WTC11 (cell line): ENCODE data around the gene UMODL1. TPM values are rescaled to one million over a fixed set of nuclear protein-coding genes. Genes with fewer than 3 reads are reported as not detected.

Experiments used
- ATAC-seq: fragments of 200-7000 bp; cut with Tn5 transposase; 2 replicates; pipeline ENCODE4 v1.10.0; 2021; ENCODE audit warnings: mild to moderate bottlenecking, moderate library complexity
- CTCF ChIA-PET: fragments of 300-600 bp; sonication (Branson Sonifier 250); formaldehyde crosslinking; loops from one replicate; lab custom pipeline; 2021; ENCODE audit warnings: antibody characterized with exemption; lab: Charles Lee
- POLR2A ChIA-PET: fragments of 350-600 bp; sonication (Branson Sonifier 250); formaldehyde crosslinking; loops from one replicate; lab custom pipeline; 2021; ENCODE audit warnings: antibody characterized with exemption; lab: Charles Lee
- DNase-seq: peaks from one replicate; pipeline ENCODE4 v3.0.0; 2021; ENCODE audit warnings: low spot score
- H3K27ac Mint-ChIP-seq: 2 replicates; pipeline ENCODE4 v1.8.0; 2021; ENCODE audit warnings: mixed read lengths
- H3K27me3 Mint-ChIP-seq: 2 replicates; pipeline ENCODE4 v1.8.0; 2021; ENCODE audit warnings: low read depth, mild to moderate bottlenecking, moderate library complexity, mixed read lengths
- H3K36me3 Mint-ChIP-seq: 2 replicates; pipeline ENCODE4 v1.8.0; 2021; ENCODE audit warnings: mixed read lengths
- H3K4me1 Mint-ChIP-seq: 2 replicates; pipeline ENCODE4 v1.8.0; 2022; ENCODE audit warnings: mixed read lengths
- H3K4me3 Mint-ChIP-seq: 2 replicates; pipeline ENCODE4 v1.8.0; 2021; ENCODE audit warnings: mild to moderate bottlenecking, moderate library complexity, mixed read lengths
- H3K9me3 Mint-ChIP-seq: 2 replicates; pipeline ENCODE4 v1.8.0; 2021; ENCODE audit warnings: mixed read lengths
- ELF4 ChIP-seq: sonication (generic); formaldehyde crosslinking; IDR thresholded peaks from 2 replicates; pipeline ENCODE4 v1.8.1; 2022; ENCODE audit warnings: low read depth, mild to moderate bottlenecking, moderate library complexity, missing genetic modification reagents
- GABPB1 ChIP-seq: sonication (generic); formaldehyde crosslinking; IDR thresholded peaks from 2 replicates; pipeline ENCODE4 v1.8.1; 2023; ENCODE audit warnings: mild to moderate bottlenecking, missing genetic modification reagents
- GTF2I ChIP-seq: fragments of 250-450 bp; sonication (Bioruptor Pico); conservative IDR thresholded peaks from 2 replicates; pipeline ENCODE4 v1.4.0; 2021; ENCODE audit warnings: mild to moderate bottlenecking
- MXD4 ChIP-seq: fragments of 250-450 bp; sonication (Bioruptor Pico); IDR thresholded peaks from 2 replicates; pipeline ENCODE4 v1.8.0; 2021; ENCODE audit warnings: mild to moderate bottlenecking, moderate library complexity, borderline replicate concordance
- NFYB ChIP-seq: sonication (generic); formaldehyde crosslinking; conservative IDR thresholded peaks from 2 replicates; pipeline ENCODE4 v1.8.0; 2022; ENCODE audit warnings: low read depth, missing genetic modification reagents
- NR2C2 ChIP-seq: sonication (generic); formaldehyde crosslinking; IDR thresholded peaks from 2 replicates; pipeline ENCODE4 v1.8.0; 2022; ENCODE audit warnings: mild to moderate bottlenecking, missing genetic modification reagents
- TP53 ChIP-seq: sonication (generic); formaldehyde crosslinking; IDR thresholded peaks from 2 replicates; pipeline ENCODE4 v1.8.1; 2023; ENCODE audit warnings: mild to moderate bottlenecking, missing genetic modification reagents
- ZNF416 ChIP-seq: fragments of 250-450 bp; sonication (Bioruptor Pico); IDR thresholded peaks from 2 replicates; pipeline ENCODE4 v1.9.0; 2021; ENCODE audit warnings: mild to moderate bottlenecking, inconsistent platforms
- total RNA-seq: library from RNA; stranded (reverse); gene quantifications from 3 replicates; pipeline ENCODE4 v1.2.3, GENCODE V29; 2021
- TF ChIP-seq, protein P1 (sequence below): fragments of 250-450 bp; sonication (Bioruptor Pico); IDR thresholded peaks from 2 replicates; pipeline ENCODE4 v1.8.0; 2021; ENCODE audit warnings: mild to moderate bottlenecking
- TF ChIP-seq, protein P2 (sequence below): sonication (generic); formaldehyde crosslinking; IDR thresholded peaks from 2 replicates; pipeline ENCODE4 v1.8.0; 2023; ENCODE audit warnings: missing genetic modification reagents
- TF ChIP-seq, protein P3 (sequence below): sonication (generic); formaldehyde crosslinking; conservative IDR thresholded peaks from 2 replicates; pipeline ENCODE4 v1.8.1; 2022; ENCODE audit warnings: mild to moderate bottlenecking, missing genetic modification reagents
- TF ChIP-seq, protein P4 (sequence below): fragments of 250-450 bp; sonication (Bioruptor Pico); IDR thresholded peaks from 2 replicates; pipeline ENCODE4 v1.9.0; 2021; ENCODE audit warnings: moderate library complexity, mild to moderate bottlenecking, inconsistent platforms, borderline replicate concordance
- TF ChIP-seq, protein P5 (sequence below): sonication (generic); formaldehyde crosslinking; IDR thresholded peaks from 2 replicates; pipeline ENCODE4 v1.8.1; 2022; ENCODE audit warnings: mild to moderate bottlenecking, moderate library complexity, missing genetic modification reagents
- TF ChIP-seq, protein P6 (sequence below): fragments of 200-600 bp; IDR thresholded peaks from 2 replicates; pipeline ENCODE4 v1.8.0; 2022; ENCODE audit warnings: antibody characterized with exemption
- TF ChIP-seq, protein P7 (sequence below): sonication (generic); formaldehyde crosslinking; IDR thresholded peaks from 2 replicates; pipeline ENCODE4 v1.8.1; 2022; ENCODE audit warnings: missing genetic modification reagents, borderline replicate concordance
- TF ChIP-seq, protein P8 (sequence below): sonication (generic); formaldehyde crosslinking; IDR thresholded peaks from 2 replicates; pipeline ENCODE4 v1.8.1; 2023; ENCODE audit warnings: mild to moderate bottlenecking, missing genetic modification reagents, borderline replicate concordance

The UMODL1 gene
- total RNA-seq, 1 experiment from 2014 or later, result not detected

DNA sequence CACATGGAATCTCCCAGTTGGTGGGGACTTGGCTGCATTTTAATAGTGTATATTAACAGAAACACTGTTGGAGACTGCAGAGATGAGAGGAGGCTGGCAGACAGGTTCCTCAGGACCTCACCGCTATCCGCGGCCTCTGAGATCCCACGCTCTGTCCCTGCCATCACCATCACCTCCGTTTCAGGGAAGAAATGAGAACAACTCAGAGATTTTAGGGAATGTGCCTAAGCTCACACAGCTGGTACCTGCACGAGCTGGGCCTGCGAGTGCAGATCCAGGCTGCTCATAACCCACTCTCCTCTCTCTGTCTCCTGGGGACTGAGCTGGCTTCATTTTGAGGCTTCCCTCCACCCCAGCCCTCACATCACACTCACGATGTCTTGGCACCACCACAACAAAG is 62.0 kb downstream of the UMODL1 start:
- Mint-ChIP-seq H3K36me3 (no peaks in the 10 kb centered on the region), H3K4me1 (no peaks in the 10 kb centered on the region)
- POLR2A ChIA-PET, result no interaction called here

DNA sequence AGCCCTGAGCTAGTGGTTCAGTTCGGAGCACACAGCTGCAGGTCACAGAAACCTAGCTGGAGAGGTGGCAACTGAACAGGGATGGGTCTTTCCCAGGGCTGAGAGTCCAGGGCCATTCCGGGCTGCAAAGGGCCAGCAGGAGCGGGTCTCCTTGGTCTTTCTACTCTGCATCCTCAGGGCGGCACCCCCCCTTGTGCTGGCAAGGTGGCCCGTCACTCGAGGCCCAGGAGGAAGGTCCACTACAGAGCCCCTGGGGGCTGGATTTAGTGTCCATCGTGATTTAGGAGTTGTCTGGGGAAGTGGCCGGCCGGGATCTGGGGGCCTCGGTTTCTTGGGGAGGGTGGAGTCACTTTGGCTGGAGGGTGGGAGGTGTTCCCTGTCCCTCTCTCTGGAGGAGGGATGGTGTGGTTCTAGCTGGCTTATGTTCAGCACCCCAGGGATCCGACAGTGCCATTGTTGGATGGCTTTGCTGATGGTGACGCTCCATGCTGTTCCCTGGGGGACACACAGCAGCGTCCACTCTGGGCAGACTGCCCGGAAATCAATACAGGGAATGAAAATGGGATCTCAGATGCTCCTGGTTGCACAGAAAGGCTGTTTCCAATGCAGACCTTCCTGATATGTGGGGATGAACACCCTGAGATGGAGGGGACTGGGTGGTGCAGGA is 64.4 kb downstream of the UMODL1 start:
- TF ChIP-seq, protein P1, sequence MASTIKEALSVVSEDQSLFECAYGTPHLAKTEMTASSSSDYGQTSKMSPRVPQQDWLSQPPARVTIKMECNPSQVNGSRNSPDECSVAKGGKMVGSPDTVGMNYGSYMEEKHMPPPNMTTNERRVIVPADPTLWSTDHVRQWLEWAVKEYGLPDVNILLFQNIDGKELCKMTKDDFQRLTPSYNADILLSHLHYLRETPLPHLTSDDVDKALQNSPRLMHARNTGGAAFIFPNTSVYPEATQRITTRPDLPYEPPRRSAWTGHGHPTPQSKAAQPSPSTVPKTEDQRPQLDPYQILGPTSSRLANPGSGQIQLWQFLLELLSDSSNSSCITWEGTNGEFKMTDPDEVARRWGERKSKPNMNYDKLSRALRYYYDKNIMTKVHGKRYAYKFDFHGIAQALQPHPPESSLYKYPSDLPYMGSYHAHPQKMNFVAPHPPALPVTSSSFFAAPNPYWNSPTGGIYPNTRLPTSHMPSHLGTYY, result no peak
- TF ChIP-seq, protein P2, sequence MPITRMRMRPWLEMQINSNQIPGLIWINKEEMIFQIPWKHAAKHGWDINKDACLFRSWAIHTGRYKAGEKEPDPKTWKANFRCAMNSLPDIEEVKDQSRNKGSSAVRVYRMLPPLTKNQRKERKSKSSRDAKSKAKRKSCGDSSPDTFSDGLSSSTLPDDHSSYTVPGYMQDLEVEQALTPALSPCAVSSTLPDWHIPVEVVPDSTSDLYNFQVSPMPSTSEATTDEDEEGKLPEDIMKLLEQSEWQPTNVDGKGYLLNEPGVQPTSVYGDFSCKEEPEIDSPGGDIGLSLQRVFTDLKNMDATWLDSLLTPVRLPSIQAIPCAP (CRISPR knock-in tag), result no peak
- TF ChIP-seq, protein P3, sequence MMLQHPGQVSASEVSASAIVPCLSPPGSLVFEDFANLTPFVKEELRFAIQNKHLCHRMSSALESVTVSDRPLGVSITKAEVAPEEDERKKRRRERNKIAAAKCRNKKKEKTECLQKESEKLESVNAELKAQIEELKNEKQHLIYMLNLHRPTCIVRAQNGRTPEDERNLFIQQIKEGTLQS (CRISPR knock-in tag), result no peak
- TF ChIP-seq ELF4 (CRISPR knock-in tag), result no peak
- TF ChIP-seq, protein P4, sequence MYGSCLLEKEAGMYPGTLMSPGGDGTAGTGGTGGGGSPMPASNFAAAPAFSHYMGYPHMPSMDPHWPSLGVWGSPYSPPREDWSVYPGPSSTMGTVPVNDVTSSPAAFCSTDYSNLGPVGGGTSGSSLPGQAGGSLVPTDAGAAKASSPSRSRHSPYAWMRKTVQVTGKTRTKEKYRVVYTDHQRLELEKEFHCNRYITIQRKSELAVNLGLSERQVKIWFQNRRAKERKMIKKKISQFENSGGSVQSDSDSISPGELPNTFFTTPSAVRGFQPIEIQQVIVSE, result no peak
- TF ChIP-seq, protein P5, sequence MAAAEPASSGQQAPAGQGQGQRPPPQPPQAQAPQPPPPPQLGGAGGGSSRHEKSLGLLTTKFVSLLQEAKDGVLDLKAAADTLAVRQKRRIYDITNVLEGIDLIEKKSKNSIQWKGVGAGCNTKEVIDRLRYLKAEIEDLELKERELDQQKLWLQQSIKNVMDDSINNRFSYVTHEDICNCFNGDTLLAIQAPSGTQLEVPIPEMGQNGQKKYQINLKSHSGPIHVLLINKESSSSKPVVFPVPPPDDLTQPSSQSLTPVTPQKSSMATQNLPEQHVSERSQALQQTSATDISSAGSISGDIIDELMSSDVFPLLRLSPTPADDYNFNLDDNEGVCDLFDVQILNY (CRISPR knock-in tag), result no peak
- no peak for TF ChIP-seq MXD4 (CRISPR knock-in tag)
- no peak for TF ChIP-seq TP53 (CRISPR knock-in tag)
- TF ChIP-seq NFYB (CRISPR knock-in tag), result no peak
- TF ChIP-seq, protein P6, sequence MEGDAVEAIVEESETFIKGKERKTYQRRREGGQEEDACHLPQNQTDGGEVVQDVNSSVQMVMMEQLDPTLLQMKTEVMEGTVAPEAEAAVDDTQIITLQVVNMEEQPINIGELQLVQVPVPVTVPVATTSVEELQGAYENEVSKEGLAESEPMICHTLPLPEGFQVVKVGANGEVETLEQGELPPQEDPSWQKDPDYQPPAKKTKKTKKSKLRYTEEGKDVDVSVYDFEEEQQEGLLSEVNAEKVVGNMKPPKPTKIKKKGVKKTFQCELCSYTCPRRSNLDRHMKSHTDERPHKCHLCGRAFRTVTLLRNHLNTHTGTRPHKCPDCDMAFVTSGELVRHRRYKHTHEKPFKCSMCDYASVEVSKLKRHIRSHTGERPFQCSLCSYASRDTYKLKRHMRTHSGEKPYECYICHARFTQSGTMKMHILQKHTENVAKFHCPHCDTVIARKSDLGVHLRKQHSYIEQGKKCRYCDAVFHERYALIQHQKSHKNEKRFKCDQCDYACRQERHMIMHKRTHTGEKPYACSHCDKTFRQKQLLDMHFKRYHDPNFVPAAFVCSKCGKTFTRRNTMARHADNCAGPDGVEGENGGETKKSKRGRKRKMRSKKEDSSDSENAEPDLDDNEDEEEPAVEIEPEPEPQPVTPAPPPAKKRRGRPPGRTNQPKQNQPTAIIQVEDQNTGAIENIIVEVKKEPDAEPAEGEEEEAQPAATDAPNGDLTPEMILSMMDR, result no peak
- CTCF ChIA-PET, result interaction anchor here (1.6 kb wide), 1 partner anchor 19 kb away, joined by 4 read pairs; no protein-coding TSS in a partner anchor
- Mint-ChIP-seq H3K9me3 (no peaks in the 10 kb centered on the region), H3K36me3 (no peaks in the 10 kb centered on the region), H3K4me3 (no peak overlapping the region), H3K4me1 (no peaks in the 10 kb centered on the region), H3K27me3 (no peaks in the 10 kb centered on the region), H3K27ac (no peak overlapping the region)
- no peak for ATAC-seq
- POLR2A ChIA-PET, result no interaction called here
- DNase-seq, result no peak

More for the DNA sequence above, 62.0 kb downstream of the UMODL1 start:
- DNase-seq (no peak), ATAC-seq (no peak)
- no peaks in the 10 kb centered on the region for H3K9me3 Mint-ChIP-seq
- CTCF ChIA-PET, result no interaction called here
- no peaks in the 10 kb centered on the region for H3K27me3 Mint-ChIP-seq
- H3K27ac Mint-ChIP-seq, result no peak overlapping the region
- no peak for TF ChIP-seq ZNF416
- no peak overlapping the region for H3K4me3 Mint-ChIP-seq

DNA sequence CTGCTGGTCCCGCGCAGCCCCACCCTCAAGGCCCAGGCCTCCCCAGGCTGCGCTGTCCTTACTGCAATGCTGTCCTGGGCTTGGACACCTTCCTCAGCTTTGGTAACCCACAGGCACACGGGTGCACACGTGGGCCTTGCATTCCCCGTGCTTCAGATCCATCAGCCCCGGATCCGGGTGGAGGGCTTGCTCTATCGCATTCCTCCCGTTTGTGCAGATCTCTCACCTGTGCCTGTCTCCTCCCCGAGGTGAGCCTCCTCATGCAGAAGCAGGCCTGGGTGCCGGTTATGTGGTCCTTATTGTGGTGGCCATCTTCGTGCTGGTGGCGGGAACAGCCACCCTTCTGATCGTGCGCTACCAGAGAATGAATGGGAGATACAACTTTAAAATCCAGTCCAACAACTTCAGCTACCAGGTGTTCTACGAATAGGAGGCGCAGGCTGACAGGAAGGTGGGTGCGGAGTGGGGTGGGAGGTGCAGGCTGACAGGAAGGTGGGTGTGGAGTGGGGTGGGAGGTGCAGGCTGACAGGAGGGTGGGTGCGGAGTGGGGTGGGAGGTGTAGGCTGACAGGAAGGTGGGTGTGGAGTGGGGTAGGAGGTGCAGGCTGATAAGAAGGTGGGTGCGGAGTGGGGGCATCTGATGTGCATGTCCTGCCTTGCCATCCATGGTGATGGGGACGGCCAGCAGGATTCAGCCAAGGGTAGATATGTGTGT is 66.2 kb downstream of the UMODL1 start:
- DNase-seq (no peak), ATAC-seq (no peak)
- no peaks in the 10 kb centered on the region for H3K4me1 Mint-ChIP-seq
- no peaks in the 10 kb centered on the region for H3K9me3 Mint-ChIP-seq
- H3K36me3 Mint-ChIP-seq, result no peaks in the 10 kb centered on the region
- no peaks in the 10 kb centered on the region for H3K27me3 Mint-ChIP-seq
- H3K4me3 Mint-ChIP-seq, result no peak overlapping the region
- POLR2A ChIA-PET, result no interaction called here
- CTCF ChIA-PET, result no interaction called here
- H3K27ac Mint-ChIP-seq, result no peak overlapping the region
- TF ChIP-seq GTF2I (CRISPR knock-in tag) (no peak), GABPB1 (CRISPR knock-in tag) (no peak), NR2C2 (CRISPR knock-in tag) (no peak)
- TF ChIP-seq, protein P6, result no peak
- TF ChIP-seq, protein P7, sequence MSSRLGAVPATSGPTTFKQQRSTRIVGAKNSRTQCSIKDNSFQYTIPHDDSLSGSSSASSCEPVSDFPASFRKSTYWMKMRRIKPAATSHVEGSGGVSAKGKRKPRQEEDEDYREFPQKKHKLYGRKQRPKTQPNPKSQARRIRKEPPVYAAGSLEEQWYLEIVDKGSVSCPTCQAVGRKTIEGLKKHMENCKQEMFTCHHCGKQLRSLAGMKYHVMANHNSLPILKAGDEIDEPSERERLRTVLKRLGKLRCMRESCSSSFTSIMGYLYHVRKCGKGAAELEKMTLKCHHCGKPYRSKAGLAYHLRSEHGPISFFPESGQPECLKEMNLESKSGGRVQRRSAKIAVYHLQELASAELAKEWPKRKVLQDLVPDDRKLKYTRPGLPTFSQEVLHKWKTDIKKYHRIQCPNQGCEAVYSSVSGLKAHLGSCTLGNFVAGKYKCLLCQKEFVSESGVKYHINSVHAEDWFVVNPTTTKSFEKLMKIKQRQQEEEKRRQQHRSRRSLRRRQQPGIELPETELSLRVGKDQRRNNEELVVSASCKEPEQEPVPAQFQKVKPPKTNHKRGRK (CRISPR knock-in tag), result no peak
- TF ChIP-seq, protein P8, sequence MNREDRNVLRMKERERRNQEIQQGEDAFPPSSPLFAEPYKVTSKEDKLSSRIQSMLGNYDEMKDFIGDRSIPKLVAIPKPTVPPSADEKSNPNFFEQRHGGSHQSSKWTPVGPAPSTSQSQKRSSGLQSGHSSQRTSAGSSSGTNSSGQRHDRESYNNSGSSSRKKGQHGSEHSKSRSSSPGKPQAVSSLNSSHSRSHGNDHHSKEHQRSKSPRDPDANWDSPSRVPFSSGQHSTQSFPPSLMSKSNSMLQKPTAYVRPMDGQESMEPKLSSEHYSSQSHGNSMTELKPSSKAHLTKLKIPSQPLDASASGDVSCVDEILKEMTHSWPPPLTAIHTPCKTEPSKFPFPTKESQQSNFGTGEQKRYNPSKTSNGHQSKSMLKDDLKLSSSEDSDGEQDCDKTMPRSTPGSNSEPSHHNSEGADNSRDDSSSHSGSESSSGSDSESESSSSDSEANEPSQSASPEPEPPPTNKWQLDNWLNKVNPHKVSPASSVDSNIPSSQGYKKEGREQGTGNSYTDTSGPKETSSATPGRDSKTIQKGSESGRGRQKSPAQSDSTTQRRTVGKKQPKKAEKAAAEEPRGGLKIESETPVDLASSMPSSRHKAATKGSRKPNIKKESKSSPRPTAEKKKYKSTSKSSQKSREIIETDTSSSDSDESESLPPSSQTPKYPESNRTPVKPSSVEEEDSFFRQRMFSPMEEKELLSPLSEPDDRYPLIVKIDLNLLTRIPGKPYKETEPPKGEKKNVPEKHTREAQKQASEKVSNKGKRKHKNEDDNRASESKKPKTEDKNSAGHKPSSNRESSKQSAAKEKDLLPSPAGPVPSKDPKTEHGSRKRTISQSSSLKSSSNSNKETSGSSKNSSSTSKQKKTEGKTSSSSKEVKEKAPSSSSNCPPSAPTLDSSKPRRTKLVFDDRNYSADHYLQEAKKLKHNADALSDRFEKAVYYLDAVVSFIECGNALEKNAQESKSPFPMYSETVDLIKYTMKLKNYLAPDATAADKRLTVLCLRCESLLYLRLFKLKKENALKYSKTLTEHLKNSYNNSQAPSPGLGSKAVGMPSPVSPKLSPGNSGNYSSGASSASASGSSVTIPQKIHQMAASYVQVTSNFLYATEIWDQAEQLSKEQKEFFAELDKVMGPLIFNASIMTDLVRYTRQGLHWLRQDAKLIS (CRISPR knock-in tag), result no peak
